HG03159 (cell line): ENCODE data around the gene ATOSB.

Experiments
- ATAC-seq: cut with Tn5 transposase; IDR thresholded peaks from one replicate; pipeline ENCODE4 v1.9.1; 2021; ENCODE audit warnings: mild to moderate bottlenecking, moderate library complexity; ENCODE audit not compliant: unreplicated experiment

ATOSB gene

GRCh38 chr9:35114113-35114839, 1.4 kb downstream of the ATOSB start:
- no peak for ATAC-seq

- ATAC-seq, result no peak
These were observed 3.2 kb downstream of the ATOSB start for GRCh38 chr9:35112257-35113020.

- peak; percentile 68 for ATAC-seq
These were observed 4.4 kb downstream of the ATOSB start for GRCh38 chr9:35111001-35111933.

- no peak for ATAC-seq
These were observed 5.3 kb downstream of the ATOSB start for GRCh38 chr9:35110327-35110761.

DNA sequence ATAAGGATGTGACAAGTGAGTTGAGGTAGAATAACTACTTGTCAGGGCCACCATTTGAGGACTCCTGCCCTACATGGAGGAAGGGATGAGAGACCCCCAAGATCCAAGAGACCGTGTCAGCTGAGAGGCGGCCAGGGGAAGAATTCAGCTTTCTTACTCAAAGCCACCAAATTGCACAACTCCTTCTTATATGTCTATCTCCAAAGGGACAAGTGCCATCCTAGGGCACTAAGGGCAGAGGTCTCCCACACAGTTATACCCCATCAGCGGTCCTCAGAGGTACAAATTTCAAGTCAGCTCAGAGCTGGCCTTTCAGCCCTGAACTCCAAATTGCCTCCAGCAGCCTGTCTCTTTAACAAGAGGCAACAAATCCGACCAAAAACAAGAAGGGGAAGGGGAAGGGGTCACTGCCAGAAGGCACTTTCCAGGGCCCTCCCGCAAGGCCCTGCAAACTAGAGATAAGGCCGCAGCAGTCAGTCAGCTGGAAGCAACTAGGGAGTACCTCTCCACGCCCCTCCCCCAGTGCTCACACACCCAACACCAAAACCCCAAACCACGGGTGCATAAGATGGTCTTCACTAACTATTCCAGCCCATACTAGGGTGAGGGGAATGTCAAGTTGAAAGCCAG, 6.6 kb downstream of the ATOSB start:
- no peak for ATAC-seq

- ATAC-seq, result no peak
These were observed 7.2 kb downstream of the ATOSB start for GRCh38 chr9:35108461-35108860.

- no peak for ATAC-seq
These were observed 8.1 kb downstream of the ATOSB start for GRCh38 chr9:35107297-35108290.

GRCh38 chr9:35106343-35106730, 9.3 kb downstream of the ATOSB start:
- ATAC-seq, result no peak

DNA sequence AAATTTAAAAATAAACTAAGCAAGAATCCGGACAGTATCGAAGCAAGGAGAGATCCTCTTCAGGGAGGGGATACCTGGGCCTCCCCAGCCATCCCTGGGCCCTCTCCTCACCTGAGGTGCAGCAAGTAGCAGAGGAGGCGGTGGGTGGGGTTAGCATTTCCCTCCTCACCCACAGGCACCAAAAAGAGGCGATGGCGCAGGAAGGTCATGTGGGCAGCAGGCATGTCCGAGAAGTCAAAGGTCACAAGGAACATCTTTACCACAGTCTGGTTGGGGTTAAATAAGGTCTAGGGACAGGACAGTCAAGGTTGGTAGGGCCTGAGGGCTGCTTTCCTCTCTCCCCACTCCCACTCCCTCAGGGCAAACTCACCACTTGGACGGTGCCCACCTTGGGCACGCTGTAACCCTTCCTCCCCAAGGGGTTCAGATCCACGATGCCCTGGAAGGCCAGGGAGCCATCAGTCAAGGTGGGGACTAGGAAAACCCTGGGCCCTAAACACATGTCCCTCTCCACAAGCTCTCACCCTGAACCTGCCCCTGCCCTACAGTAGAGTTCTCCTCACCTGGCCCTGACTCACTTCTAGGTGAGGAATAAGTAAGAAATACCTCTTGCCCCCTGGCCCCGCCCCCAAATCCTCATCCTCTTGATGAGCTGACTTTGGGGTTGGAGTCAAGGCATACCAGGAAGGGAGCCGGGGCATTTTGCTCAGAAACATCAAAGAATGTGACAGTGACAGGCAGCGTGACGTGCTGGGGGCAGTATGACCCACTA, 9.9 kb downstream of the ATOSB start:
- ATAC-seq, result no peak

- no peak for ATAC-seq
These were observed 10.5 kb downstream of the ATOSB start for GRCh38 chr9:35105126-35105525.

- no peak for ATAC-seq
These were observed 11.1 kb downstream of the ATOSB start for GRCh38 chr9:35104586-35104985.

DNA sequence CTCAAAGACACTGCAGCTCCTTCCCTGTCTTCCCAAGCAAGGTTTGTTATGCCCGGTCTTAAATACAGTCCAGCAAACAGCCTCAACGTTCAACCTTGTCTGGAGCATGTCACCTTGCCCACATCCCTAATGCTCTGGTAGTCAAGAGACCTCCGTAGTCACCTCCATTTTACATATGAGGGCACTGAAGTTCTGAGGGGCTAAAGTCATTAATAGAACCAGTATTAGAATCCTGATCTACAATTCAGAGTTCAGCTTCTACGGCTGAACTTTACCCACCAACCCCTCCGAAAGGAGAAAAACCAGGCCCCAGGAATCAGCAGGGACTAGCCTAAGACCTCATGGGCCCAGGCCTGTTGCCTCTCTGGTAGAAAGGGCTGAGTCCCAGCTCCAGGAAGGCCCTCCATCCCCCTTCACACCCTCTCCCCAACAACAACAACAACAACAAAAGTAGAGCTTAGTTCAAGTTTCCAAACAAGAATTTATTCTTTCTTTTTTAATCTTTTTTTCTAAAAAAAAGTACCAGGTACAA, 11.9 kb downstream of the ATOSB start:
- ATAC-seq, result no peak

DNA sequence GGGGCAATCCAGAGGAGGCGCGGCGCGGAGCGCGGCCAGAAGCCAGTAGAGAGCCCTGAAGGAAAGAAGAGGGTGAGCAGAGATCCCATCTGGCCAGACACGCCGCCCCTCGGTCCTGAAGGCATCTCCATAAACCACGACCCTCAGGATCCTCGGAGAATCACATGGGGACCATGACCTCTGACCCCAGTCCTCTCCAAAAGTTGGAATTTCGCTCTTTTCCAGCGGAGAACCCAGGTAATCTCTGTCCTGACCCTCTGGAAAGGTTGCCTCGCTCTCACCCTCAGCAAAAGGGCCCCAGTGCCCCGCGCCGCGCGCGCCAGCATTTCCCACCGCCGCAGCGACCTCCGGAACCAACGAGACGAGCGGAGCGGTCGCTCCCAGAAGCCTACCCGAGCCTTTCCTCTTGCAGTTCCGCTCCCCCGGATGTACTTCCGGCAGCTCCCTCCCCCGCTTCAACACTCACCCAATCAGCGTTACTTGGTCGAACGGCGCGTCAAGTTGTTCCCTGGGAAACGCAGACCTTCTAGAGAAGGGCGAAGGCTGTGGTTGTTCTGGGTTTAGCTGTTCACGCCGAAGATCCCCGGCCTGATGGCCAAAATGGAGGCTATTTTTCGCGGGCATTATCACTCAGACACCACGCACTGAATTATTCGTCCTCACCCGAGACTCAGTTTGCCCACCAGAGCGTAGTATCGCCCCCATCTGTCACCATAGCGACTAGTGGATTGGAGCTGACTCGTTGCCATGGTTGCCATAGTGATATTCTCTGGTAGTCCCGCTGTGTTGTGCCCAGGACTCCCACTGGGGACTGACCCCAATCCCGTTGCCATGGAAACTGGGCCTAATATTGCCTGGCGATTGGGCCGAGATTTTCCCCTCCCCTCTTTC, 12.6 kb downstream of the ATOSB start, which contains the start of gene STOML2:
Gene STOML2, minus strand, starts transcription at position 363 of the 891 bp plus-strand sequence. Its CDS starts 37 bp downstream, at position 326.
- ATAC-seq, result peak; percentile 92

- ATAC-seq, result peak; percentile 19
These were observed 13.2 kb downstream of the ATOSB start for GRCh38 chr9:35102465-35102768.

DNA sequence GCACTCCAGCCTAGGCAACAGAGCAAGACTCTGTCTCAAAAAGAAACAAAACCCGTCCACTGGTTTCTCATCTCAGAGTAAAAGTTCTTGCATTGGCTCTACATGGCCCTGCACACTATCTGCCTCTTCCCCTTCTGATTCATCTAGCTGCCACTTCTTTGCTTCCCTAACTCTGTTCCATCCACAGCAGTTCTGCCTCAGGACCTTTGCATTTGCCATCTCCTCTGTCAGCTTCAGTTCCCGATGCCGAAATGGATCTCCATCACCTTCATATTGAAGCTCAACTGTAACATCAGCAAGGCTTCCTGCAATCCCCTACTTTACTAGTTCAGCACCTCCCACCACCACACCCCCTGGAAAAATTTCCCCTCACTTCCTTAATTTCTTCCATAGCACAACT, 18.1 kb downstream of the ATOSB start:
- ATAC-seq, result no peak

- ATAC-seq, result peak; percentile 80
These were observed 19.4 kb downstream of the ATOSB start, which contains the start of gene PIGO for GRCh38 chr9:35096035-35096849. PIGO (minus strand) TSS chr9:35096591; CDS start chr9:35095565, 1,026 bp downstream.

DNA sequence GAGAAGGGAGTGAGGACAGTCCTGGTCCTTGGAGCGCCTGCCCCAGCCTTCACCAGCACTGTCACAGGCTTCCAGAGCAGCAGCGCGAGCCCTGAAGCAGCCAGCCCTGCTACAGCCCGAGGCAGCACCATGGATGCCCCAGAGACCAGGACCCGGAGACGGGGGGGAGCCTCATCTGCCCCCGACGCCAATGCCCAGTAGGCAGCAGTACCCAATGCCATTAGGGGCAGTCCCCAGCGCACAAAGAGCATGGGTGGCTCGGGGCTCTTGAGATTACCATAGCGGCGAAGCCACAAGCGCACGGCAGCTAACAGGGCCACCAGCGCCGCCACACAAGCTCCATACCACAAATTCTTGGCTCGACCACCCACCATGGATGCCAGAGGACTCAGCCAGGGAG, 24.1 kb downstream of the ATOSB start:
- ATAC-seq, result no peak
